T-helper 9 cell (primary cell): ENCODE measurements around the gene FNDC3B.
A peak's percentile ranks its signal among the peaks of the same experiment; 100 is the strongest.
"Not testable (repeated sequence)": the region's sequence is repeated elsewhere in the genome, so short reads cannot be mapped to it uniquely, and the experiment has no call there.

Source experiments
- DNase-seq: peaks from one replicate; pipeline ENCODE4 v3.0.0-alpha.2; 2020
- total RNA-seq, 2 donors: gene quantifications; one replicate each; lab custom pipeline; 2026; lab: John Stamatoyannopoulos, UW

The FNDC3B gene
- total RNA-seq, result 32.3 to 62.0 reads per million in 2 donors

- peak; percentile 87 for DNase-seq
These were observed at the start of gene FNDC3B for GRCh38 chr3:172039436-172040077. FNDC3B (plus strand) TSS chr3:172039578; CDS start chr3:172112480, 72,902 bp downstream.

GRCh38 chr3:171990239-171990638, 49.1 kb upstream of the FNDC3B start:
- not testable (repeated sequence) for DNase-seq

- no peak for DNase-seq
These were observed 48.2 kb upstream of the FNDC3B start for GRCh38 chr3:171991166-171991565.

- DNase-seq, result no peak
These were observed 44.5 kb upstream of the FNDC3B start for GRCh38 chr3:171994646-171995428.

GRCh38 chr3:171995486-171995885, 43.9 kb upstream of the FNDC3B start:
- DNase-seq, result no peak

- no peak for DNase-seq
These were observed 43.1 kb upstream of the FNDC3B start for GRCh38 chr3:171996178-171996817.

GRCh38 chr3:171998731-171999130, 40.6 kb upstream of the FNDC3B start:
- DNase-seq, result not testable (repeated sequence)

- not testable (repeated sequence) for DNase-seq
These were observed 37.8 kb upstream of the FNDC3B start for GRCh38 chr3:172001616-172002015.

- no peak for DNase-seq
These were observed 36.8 kb upstream of the FNDC3B start for GRCh38 chr3:172002512-172003078.

- no peak for DNase-seq
These were observed 36.2 kb upstream of the FNDC3B start for GRCh38 chr3:172003146-172003545.

- DNase-seq, result no peak
These were observed 32.4 kb upstream of the FNDC3B start for GRCh38 chr3:172007065-172007370.

- DNase-seq, result no peak
These were observed 29.6 kb upstream of the FNDC3B start for GRCh38 chr3:172009803-172010202.

- DNase-seq, result no peak
These were observed 26.6 kb upstream of the FNDC3B start for GRCh38 chr3:172012775-172013174.

- no peak for DNase-seq
These were observed 25.2 kb upstream of the FNDC3B start for GRCh38 chr3:172014145-172014544.

GRCh38 chr3:172018364-172018763, 21.0 kb upstream of the FNDC3B start:
- no peak for DNase-seq

GRCh38 chr3:172020763-172021162, 18.6 kb upstream of the FNDC3B start:
- no peak for DNase-seq

GRCh38 chr3:172021164-172021563, 18.2 kb upstream of the FNDC3B start:
- DNase-seq, result no peak

- no peak for DNase-seq
These were observed 17.5 kb upstream of the FNDC3B start for GRCh38 chr3:172021859-172022258.

- no peak for DNase-seq
These were observed 15.5 kb upstream of the FNDC3B start for GRCh38 chr3:172023915-172024314.

- DNase-seq, result no peak
These were observed 14.7 kb upstream of the FNDC3B start for GRCh38 chr3:172024679-172025078.

- DNase-seq, result no peak
These were observed 9.8 kb upstream of the FNDC3B start for GRCh38 chr3:172029425-172030098.

- DNase-seq, result no peak
These were observed 9.2 kb upstream of the FNDC3B start for GRCh38 chr3:172030181-172030580.

- DNase-seq, result no peak
These were observed 7.4 kb upstream of the FNDC3B start for GRCh38 chr3:172031996-172032395.
